Lung microvascular endothelial cell (primary cell): ENCODE results near the gene LSM8. TPM values are rescaled to one million over a fixed set of nuclear protein-coding genes. Genes with fewer than 3 reads are reported as not detected.
"Not testable (repeated sequence)": the region's sequence is repeated elsewhere in the genome, so short reads cannot be mapped to it uniquely, and the experiment has no call there.

Source experiments
- DNase-seq, 2 donors: peaks; one replicate each; pipeline versions ENCODE4 v3.0.0 to v3.0.0-alpha.2; 2010; ENCODE audit warnings: low read depth in 2 of 2
- total RNA-seq: library from RNA; depleted of rRNA; stranded (reverse); fragments of >200 nt; gene quantifications from 2 replicates; pipeline ENCODE4 v1.2.1, GENCODE V29; 2014

The LSM8 gene
- 37.0 and 37.1 TPM in 2 replicates for total RNA-seq

GRCh38 chr7:118183786-118184564, at the start of gene LSM8:
Gene LSM8, plus strand, starts transcription at chr7:118184164. Its CDS starts 60 bp downstream, at chr7:118184224.
- peak; percentile 99 for DNase-seq

- DNase-seq: not testable (repeated sequence)
These were observed 49.5 kb upstream of the LSM8 start for GRCh38 chr7:118134420-118134819.

- DNase-seq: no peak
These were observed 43.5 kb upstream of the LSM8 start for GRCh38 chr7:118140468-118140867.

- DNase-seq: no peak
These were observed 42.0 kb upstream of the LSM8 start for GRCh38 chr7:118142012-118142411.

GRCh38 chr7:118148930-118149329, 35.0 kb upstream of the LSM8 start:
- no peak for DNase-seq

- DNase-seq: no peak
These were observed 34.6 kb upstream of the LSM8 start for GRCh38 chr7:118149394-118149793.

- DNase-seq: no peak
These were observed 32.3 kb upstream of the LSM8 start for GRCh38 chr7:118151671-118152070.

- DNase-seq: no peak
These were observed 31.8 kb upstream of the LSM8 start for GRCh38 chr7:118152149-118152548.

- no peak for DNase-seq
These were observed 31.3 kb upstream of the LSM8 start for GRCh38 chr7:118152654-118153053.

GRCh38 chr7:118153551-118154177, 30.3 kb upstream of the LSM8 start:
- peak; percentile 42 to 54 for DNase-seq

GRCh38 chr7:118158766-118159165, 25.2 kb upstream of the LSM8 start:
- DNase-seq: no peak

GRCh38 chr7:118169146-118169545, 14.8 kb upstream of the LSM8 start:
- no peak for DNase-seq

GRCh38 chr7:118175740-118176139, 8.2 kb upstream of the LSM8 start:
- no peak for DNase-seq

- no peak for DNase-seq
These were observed 4.8 kb upstream of the LSM8 start for GRCh38 chr7:118179191-118179590.

- DNase-seq: no peak
These were observed 1.2 kb upstream of the LSM8 start for GRCh38 chr7:118182593-118183427.

GRCh38 chr7:118183428-118183785, 557 bp upstream of the LSM8 start:
- DNase-seq: peak in 1 of 2 donors; percentile 14

- DNase-seq: peak in 1 of 2 donors; percentile 31
These were observed 589 bp downstream of the LSM8 start for GRCh38 chr7:118184565-118184940.

- no peak for DNase-seq
These were observed 1.3 kb downstream of the LSM8 start for GRCh38 chr7:118185163-118185860.

GRCh38 chr7:118186501-118186900, 2.5 kb downstream of the LSM8 start:
- DNase-seq: no peak

GRCh38 chr7:118194571-118194970, 10.6 kb downstream of the LSM8 start:
- no peak for DNase-seq

- peak; percentile 69 to 77 for DNase-seq
These were observed 12.0 kb downstream of the LSM8 start for GRCh38 chr7:118195837-118196474.
